NCI-H345 treated with DMSO at 0.1 percent for 48 hours (cell line): ENCODE results near the gene CBX1.
"Not testable (repeated sequence)": the region's sequence is repeated elsewhere in the genome, so short reads cannot be mapped to it uniquely, and the experiment has no call there.

Experiments
- DNase-seq: peaks from one replicate; lab custom pipeline; 2025; ENCODE audit not compliant: unreplicated experiment; lab: John Stamatoyannopoulos, UW

CBX1 gene

DNA sequence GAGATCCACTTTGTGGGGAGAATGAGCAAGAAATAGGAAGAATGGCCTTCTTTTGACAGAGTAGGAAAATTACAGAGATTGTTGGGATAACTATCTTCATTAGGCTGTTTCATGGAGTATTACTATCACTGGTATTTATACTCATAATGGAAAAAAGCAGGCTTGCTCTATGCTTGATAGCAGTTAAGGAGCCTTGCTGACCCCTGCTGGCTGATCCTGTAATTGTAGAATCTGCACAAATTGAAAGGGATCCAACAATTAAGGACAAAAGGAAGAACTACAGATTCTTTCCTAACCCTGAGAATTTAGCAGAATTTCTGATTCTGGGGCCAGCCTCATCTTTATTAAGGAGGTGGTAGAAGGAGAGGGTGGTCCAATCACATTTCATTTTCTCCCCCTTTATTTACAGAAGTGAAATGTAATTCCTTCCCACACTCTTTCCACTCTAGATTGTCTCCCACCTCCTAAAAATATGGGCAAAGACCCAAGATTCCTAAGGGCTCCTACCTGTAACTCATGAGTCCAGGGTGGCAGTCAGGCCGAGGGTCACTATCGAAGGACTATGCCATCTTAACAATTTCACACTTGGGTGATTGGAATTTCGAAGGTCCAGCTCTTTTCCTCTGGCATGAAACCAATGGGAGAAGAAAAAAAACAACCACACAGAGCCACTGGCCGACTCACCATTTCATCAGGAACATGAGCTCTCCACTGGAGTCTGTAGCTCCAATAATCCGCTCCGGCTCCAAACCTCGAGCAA is 26.8 kb downstream of the CBX1 start:
- peak; percentile 49 for DNase-seq

DNA sequence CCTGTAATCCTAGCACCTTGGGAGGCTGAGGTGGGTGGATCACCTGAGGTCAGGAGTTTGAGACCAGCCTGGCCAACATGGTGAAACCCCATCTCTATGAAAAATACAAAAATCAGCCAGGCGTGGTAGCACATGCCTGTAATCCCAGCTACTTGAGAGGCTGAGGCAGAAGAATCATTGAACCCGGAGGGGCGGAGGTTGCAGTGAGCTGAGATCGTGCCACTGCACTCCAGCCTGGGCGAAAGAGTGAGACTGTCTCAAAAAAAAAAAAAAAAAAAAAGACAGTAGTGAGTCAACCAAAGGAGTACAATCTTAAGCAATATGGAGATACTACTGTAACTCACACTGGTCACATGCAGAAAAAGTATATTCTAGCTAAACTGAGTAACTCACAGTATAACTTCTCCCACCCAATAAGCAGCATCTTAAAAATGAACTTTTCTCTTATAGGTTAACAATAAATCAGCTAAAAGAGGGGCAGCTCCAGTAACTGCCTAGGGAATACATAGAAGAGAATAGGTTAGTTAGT is 27.6 kb downstream of the CBX1 start:
- DNase-seq: not testable (repeated sequence)

DNA sequence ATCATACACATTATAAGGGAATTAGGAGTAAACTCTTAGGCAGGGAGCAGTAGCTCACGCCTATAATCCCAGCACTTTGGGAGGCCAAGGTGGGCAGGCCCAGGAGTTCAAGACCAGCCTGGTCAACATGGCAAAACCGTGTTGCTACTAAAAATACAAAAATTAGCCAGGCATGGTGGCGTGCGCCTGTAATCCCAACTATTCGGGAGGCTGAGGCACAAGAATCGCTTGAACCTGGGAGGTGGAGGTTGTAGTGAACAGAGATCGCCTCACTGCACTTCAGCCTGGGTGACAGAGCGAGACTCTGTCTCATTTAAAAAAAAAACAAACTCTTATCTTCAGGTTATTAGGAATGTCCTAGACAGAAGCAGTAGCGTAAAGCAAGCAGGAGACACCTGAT is 28.5 kb downstream of the CBX1 start:
- not testable (repeated sequence) for DNase-seq

DNA sequence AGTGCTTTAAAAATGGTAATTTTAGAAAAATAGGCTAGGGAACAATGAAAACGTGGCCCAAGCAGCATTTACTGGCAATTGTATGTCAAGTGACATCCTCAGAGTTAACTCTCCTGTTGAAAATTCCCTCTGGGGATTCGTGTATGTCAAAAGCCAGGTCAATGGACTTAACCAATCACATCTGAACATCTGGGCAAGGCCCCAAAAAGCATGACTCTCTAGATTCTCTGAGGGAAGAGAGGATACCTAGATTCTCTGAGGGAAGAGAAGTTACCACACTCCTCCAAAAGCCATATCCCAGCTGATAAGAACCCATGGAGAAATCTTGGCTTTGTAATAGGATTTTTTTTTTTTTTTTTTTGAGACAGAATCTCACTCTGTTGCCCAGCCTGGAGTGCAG is 29.6 kb downstream of the CBX1 start:
- no peak for DNase-seq

DNA sequence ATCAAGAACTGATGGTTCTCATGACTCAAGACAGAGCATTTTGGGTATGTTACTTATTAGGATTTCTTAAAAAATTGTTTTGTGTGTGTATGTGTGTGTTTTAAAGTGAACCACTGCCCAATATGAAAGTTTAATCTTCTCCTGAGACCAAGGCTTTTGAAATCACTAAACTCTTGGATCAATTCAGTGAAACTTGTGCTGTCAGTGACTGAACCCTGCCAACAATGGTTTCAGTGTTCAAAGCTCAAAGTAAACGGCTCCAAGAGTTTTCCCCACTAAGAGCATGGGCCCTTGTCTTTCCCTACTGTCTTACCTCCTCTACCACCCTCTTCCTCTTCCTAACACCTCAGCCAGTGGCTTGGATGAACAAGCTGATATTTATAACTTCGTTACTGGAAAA is 31.1 kb downstream of the CBX1 start:
- no peak for DNase-seq

DNA sequence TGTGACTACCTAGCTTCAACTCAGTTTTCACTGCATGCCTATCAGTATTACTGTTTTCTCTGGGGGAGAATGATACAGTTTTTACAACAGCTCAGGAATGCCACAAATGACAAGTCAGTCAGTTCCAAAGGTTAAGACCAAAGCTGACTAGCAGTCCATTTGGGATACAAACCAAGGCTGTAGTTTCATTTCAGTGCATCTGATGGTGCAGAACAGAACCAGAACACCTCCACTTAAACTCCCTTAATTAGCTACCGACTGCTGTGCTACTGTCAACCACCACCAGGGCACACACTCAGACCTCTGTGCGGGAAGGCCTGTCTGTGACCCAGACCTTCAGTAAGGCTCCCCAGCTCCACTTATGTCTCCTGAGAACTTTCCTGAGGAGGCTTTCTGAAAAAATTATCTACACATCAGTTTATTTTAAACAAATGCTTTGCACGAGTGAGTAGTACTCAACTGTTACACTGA is 32.8 kb downstream of the CBX1 start:
- DNase-seq: no peak

DNA sequence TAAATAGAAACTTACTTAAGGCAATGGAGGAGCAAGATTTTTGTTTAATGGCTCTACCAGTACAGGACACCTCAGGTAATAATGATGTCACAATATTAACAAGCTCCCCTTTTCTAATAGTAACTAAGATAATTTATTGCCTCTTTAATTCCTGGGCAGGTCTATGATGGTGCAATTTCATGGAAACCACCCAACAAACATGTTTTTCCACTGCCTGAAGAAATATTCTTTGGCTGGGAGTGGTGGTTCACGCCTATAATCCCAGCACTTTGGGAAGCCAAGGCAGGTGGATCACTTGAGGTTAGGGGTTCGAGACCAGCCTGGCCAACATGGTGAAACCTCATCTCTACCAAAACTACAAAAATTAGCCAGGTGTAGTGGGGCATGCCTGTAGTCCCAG is 33.5 kb downstream of the CBX1 start:
- DNase-seq: not testable (repeated sequence)

DNA sequence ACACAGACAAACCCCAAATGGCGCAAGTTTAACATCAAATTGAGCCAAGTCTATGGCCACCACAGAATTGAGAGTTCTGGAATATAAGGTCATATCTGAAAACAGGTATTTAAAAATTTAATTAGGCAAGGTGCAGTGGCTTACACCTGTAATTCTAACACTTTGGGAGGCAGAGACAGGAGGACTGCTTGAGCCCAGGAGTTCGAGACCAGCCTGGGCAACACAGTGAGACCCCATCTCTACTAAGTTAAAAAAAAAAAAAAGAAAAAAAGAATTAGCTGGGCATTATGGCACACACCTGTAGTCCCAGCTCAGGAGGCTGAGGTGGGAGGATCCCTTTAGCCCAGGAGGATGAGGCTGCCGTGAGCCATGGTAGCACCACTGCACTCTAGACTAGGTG is 34.0 kb downstream of the CBX1 start:
- DNase-seq: no peak

DNA sequence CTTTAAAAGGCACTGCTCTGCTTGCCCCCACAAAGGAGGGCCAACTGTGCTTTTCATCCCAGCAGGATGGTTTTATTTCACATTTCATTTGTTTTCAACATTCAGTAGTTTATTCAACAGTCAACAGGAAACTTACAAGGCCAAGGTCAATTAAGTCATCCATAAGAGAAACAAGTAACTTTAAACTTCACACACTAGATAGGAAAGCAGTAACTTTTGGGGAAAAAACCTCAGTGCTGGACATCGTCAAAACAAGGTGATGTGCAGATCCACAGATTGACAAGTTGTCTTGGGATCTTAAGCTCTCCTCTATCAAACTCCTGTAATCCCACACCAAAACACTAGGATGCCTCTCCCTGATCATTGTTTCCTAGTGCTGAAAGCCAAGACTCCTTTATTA is 34.6 kb downstream of the CBX1 start:
- DNase-seq: no peak

DNA sequence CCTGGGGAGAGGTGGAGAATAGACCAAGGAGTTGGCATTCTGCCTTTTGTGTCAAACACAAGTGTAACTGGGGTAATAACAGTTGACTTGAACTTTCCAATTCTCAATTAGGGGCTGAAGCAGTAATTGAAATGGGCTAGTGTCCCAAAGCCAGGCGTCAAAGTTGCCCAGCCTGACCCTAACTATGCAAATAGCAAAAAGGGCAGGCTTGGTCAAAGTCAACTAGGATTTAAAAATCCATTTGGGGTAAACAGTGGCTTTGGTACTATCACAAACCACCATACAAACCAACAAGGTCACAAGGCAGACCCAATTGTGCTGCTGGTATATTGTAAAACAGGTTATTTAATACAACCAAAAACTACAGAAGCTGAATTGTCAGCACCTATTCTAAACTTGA is 35.1 kb downstream of the CBX1 start:
- DNase-seq: no peak

DNA sequence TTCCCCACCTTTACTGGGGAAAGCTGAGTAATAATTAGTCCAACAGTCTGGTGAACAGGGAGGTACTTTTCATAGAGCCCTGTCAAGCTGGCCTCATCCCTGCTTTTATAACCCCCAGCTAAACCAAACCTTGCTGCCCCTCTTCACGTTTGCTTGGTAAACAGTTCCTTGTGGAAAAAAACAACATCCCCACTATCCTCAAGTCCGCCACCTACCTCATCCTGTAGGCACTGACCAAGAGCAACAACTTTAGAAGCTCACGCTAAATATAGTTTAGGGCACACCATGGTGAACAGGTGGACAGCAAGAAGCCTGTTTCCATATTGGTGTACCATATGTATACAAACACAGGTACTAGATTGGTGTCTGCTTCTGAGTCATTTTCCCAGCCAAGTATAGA is 36.6 kb downstream of the CBX1 start:
- no peak for DNase-seq

DNA sequence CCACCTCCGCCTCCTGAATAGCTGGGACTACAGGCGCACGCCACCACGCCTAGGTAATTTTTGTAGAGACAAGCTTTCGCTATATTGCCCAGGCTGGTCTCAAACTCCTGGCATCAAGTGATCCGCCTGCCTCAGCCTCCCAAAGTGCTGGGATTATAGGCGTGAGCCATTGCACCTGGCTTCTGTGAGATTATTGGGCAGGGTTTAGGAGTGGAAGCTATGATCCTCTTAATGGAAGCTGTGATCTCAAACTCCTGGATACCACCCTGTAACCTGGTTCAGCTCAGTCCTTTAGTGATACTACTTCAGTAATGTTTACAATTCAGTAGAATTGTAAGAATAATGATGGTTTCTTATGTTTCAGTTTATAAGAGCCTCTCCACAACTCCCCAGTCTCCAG is 39.0 kb downstream of the CBX1 start:
- DNase-seq: no peak

DNA sequence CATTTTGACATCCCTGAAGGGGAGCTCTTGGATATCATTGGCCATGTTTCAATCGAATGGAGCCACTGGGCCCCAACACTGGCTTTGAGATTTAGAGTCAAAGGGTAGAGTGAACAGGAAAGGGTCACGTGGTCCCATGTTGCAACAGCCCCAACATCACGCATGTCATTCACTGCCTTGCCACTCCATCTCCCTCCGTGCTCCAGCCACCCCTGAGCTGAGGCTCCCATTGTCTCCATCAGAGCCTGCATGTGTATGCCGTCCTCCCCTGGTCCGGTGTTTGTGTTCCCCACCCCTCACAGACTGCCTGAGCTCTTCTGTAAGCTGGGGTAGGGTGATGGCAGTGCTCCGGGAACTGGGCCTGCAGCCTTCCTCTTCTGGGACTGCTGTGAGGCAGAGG is 41.0 kb downstream of the CBX1 start:
- DNase-seq: no peak

DNA sequence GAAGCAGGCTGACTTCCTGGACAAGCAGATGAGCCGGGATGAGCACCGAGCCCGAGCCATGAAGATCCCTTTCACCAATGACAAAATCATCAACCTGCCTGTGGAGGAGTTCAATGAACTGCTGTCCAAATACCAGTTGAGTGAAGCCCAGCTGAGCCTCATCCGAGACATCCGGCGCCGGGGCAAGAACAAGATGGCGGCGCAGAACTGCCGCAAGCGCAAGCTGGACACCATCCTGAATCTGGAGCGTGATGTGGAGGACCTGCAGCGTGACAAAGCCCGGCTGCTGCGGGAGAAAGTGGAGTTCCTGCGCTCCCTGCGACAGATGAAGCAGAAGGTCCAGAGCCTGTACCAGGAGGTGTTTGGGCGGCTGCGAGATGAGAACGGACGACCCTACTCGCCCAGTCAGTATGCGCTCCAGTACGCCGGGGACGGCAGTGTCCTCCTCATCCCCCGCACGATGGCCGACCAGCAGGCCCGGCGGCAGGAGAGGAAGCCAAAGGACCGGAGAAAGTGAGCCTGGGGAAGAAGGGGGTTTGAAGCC is 42.1 kb downstream of the CBX1 start:
- DNase-seq: no peak

DNA sequence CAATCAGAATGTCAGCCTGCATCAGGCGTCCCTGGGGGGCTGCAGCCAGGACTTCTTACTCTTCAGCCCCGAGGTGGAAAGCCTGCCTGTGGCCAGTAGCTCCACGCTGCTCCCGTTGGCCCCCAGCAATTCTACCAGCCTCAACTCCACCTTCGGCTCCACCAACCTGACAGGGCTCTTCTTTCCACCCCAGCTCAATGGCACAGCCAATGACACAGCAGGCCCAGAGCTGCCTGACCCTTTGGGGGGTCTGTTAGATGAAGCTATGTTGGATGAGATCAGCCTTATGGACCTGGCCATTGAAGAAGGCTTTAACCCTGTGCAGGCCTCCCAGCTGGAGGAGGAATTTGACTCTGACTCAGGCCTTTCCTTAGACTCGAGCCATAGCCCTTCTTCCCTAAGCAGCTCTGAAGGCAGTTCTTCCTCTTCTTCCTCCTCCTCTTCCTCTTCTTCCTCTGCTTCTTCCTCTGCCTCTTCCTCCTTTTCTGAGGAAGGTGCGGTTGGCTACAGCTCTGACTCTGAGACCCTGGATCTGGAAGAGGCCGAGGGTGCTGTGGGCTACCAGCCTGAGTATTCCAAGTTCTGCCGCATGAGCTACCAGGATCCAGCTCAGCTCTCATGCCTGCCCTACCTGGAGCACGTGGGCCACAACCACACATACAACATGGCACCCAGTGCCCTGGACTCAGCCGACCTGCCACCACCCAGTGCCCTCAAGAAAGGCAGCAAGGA is 42.7 kb downstream of the CBX1 start:
- no peak for DNase-seq

DNA sequence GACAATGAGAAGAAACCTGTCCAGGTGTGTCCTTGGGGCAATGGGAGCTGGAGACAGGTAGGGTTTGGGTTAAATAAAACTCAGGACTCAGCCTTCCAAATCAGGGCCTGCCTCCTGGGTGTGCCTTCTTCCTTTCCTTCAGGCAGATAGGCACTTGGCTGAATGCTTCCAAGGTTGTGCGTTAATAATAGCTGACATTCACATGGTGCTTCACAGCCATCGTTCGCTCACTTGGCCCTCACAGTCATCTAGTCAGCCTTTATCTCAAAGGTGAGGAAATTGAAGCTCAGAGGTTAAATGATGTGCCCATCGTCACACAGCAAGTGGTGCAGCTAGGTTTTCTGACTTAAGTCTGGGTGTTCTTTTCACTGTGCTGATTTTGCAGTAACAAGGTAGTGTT is 43.7 kb downstream of the CBX1 start:
- no peak for DNase-seq

DNA sequence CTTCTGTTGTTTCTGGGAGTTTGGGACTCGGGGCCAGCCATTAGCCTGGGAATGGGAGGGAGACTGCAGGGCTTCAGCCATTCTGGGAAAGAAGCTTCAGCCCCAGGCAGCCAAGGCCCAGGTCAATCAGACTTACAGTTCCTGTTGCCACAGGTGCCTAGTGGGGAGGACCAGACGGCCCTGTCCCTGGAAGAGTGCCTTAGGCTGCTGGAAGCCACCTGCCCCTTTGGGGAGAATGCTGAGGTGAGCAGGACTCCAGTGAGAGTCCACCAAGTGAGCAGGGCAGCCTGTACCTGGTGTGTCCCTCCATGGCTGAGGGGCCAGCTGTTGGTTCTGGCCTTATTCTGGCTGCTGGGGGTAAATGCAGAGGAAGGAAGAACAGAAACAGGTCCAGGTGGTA is 44.4 kb downstream of the CBX1 start:
- DNase-seq: no peak

DNA sequence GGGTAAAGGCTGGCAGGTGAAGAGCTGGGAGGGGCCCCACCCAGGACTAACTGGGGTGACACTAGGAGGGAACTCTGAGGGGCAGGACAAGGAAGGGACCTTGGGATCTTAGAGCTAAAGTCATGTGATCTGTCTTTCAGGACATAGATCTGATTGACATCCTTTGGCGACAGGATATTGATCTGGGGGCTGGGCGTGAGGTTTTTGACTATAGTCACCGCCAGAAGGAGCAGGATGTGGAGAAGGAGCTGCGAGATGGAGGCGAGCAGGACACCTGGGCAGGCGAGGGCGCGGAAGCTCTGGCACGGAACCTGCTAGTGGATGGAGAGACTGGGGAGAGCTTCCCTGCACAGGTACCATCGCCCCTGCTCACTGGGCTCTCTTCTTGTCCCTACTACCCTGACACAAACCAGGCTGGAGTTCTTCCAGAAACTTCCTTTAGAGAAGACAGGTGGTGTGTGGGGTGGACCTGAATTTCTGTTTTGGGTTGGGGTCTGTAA is 45.0 kb downstream of the CBX1 start:
- no peak for DNase-seq

DNA sequence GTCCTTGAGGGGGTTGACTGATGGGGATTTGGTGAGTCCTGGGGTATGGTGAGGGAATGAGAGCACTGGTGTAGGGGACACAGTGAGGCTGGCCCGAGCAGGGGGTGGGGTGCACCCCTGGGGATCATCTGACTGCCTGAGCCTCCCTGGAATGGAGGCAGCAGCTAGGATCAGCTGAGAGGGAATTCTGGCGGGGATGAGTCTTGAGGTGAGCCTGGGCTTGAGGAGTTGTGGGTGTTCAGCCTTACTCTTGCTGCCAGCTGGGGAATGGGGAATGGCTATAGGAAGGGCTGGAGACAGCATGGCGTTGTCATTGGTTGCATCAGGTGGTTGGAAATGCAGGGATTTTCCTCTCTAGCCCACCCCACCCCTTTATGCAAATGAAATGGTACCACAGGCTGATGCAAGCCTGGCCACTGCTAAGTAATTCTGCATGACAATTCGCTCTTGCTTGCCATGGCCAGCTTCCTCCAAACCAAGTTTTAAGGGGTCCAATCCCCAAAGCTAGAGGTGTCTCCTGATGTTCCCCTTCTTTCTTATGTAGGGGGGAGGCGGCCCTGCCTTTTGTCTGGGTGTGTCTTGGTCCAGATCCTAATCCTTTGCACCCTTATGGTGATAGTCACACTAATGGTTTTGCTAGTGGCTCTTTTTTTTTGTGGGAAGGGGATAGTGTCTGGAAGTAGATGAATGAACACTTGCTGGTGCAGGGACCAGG is 45.6 kb downstream of the CBX1 start:
- DNase-seq: no peak

DNA sequence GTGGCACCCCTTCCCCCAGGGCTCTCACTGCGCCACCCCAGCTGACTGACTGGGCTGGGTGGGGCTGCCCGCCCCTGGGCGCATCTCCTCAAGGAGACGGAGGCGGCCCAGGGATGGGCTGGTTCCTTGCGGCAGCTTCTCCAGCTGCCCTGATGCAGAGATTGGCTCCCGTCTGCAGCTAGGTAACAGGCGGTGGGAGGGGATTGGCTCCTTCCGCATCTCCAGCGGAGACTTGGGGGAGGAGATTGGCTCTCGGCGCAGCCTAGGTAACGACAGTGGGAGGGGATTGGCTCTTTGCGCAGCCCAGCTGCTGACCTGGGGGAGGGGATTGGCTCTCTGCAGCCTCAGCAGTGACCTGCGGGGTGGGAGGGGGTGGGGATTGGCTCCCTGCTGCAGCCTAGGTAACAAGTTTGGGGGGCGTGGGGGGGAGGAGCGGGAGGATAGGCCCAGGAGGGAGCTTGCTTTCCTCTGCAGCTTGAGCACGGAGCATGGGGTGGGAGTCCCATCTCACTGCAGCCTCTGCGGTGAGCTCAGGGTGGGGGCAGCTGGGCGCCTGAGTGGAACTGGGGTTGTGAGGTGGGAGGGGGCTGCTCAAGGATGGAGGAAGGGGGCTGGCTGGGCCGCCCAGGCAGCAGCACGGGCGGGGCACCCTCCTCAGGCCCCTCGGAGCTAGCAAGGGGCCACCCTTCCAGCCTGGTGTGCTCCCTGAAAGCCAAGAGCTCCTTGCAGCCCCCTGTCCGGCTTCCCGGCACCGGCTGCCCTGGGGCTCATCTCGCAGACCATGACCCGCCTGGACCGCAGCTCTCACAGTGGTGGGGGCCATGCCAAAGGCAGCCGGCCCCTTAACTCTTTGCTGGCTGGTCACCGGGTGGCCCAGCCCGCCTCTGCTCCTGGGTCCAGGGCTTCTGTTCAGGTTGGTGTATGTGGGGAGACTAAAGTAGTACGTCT is 46.8 kb downstream of the CBX1 start:
- no peak for DNase-seq
